GM19240 (cell line): ENCODE data around the gene IL32.
A peak's percentile ranks its signal among the peaks of the same experiment; 100 is the strongest.
"Not testable (repeated sequence)": the region's sequence is repeated elsewhere in the genome, so short reads cannot be mapped to it uniquely, and the experiment has no call there.

Source experiments
- DNase-seq: peaks from one replicate; pipeline ENCODE4 v3.0.0; 2011; ENCODE audit warnings: low spot score; ENCODE audit not compliant: insufficient read length

The IL32 gene

GRCh38 chr16:3051009-3051408, 14.4 kb upstream of the IL32 start:
- DNase-seq: no peak

DNA sequence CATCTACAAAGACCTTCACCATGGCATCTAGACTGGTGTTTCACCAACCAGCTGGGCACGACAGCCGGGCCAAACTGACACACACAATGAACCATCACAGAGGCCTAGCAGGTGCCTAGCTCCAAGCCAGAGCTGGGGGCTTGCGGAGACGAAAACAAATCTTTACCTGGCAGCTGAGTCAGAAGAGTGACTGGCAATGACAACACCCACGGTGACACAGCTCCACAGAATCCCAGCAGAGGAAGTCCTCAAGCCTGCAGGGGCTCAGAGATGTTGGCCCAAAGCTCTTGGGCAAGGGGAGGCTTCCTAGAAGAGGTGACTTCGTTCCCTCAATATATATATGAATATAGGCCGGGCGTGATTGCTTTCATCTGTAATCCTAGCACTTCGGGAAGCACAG, 13.9 kb upstream of the IL32 start:
- DNase-seq: no peak

DNA sequence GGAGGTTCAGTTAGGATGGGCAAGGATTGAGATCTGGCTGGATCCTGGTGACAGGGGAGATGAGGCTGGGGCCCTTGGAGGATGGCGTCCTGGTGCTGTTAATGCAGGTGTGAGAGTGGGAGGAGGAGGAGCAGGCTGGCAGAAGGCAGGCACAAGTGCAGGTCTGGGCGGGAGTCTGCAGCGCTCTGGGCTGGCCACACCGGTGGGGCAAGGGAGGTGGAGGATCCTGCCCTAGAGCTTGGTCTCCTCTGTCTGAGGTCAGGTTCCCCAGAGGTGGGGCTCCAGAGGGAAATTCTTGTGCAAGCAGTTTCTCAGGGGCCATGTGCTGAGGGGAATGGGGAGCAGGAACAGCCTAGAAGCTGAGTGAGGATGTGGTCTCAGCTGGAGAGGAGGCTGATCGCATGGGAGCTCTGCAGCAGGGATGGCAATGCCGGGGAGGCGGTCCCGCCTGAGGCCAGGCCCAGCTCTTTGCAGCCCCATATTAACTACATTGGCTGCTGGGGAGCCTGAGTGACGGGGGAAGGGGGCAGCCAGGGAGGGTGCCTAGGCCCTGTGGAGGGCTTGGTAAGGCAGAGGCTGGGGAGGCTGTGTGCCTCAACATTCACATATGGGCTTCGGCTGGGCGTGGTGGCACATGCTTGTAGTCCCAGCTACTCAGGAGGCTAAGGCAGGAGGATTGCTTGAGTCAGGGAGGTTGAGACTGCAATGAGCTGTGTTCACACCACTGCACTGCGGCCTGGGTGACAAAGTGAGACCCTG, 12.7 kb upstream of the IL32 start:
- DNase-seq: not testable (repeated sequence)

- not testable (repeated sequence) for DNase-seq
Measured at GRCh38 chr16:3053330-3053710, 12.1 kb upstream of the IL32 start.

DNA sequence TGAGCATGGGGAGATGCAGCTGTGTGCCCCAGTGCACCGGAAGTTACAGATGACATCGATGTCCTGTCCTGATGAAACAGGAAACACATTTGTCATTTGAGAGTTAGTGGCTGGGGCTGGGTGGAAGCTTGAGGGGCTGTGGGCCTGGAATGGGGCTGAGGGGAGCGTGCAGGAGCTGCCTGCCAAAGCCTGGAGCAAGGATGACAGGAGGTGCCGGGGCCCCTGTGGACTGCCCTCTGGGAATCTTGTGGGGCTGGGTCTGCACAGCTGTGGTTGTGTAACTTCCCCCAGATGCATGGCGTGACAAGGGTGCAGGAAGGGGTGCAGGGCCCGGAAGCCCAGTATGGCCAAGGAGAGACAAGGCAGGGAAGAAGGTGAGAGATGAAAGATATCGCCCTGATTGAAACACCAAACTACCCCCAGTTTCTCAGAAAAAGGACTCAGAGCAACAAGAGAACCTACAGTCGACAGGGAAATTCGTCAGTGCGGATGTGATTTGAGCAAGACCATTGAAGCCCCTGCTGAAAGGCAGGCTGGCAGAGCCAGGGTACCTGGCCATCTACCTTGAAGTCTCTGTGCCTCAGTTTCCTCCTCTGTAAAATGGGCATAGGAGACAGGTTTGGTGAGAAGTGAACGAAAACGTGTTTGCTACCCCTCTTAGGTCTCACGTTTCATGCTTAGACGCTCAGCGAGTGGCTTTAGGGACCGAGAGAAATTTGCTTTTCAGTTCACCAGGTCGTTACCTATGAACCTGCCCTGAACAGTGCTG, 10.3 kb upstream of the IL32 start:
- DNase-seq: no peak

DNA sequence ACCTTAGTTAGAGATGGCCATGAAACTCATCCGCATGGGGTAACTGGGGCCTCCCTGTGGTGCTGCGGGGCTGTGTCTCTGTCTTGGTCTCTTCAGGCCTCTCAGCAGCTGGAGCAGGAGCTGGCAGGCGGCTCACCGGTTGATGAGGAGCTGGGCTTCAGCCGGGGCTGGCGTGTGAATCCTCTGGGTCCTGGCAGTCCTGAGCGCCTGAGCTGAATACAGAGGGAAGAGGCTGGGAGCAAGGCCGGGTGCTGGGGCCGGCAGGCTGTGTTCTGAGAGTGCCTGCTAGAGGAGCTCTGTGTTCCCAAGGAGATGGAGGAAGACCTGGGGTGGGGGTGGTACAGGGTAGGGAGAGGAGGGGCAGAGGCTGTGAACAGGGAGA, 9.7 kb upstream of the IL32 start:
- DNase-seq: not testable (repeated sequence)

GRCh38 chr16:3056336-3057180, 8.9 kb upstream of the IL32 start:
- no peak for DNase-seq

DNA sequence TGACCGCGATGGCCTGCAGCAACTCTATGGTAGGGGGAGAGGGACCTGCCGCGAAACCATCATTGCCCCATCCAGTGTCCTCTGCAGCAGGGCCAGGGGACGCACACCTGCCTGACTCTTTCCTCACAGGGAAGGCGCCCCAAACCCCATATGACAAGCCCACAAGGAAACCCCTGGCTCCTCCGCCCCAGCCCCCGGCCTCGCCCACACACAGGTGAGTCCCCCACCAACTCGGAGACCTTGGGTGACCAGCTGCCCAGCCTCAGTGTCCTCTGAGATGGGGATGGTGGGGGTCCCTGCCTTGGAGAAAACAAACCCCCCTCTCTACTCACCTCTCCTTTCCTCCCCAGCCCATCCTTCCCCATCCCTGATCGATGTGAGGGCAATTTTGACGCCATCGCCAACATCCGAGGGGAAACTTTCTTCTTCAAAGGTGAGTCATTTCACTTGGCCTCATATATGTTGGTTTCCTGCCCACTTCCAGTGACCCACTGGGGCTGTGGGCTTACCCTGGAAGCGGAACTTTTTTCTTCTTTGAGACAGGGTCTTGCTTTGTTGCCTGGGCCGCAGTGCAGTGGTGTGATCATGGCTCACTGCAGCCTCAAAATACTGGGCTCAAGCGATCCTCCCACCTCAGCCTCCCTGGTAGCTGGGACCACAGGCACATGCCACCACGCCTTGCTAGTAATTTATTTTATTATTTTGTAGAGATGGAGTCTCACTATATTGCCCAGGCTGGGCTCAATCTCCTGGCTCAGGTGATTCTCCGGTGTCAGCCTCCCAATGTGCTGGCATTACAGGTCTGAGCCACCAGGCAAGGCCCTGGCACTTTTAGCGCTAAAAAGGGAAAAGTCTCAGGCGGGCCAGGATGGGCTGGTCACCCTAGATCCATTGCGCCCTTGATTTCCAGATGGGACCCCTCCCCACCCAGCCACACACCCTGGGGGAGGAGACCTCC, 8.0 kb upstream of the IL32 start:
- no peak for DNase-seq

DNA sequence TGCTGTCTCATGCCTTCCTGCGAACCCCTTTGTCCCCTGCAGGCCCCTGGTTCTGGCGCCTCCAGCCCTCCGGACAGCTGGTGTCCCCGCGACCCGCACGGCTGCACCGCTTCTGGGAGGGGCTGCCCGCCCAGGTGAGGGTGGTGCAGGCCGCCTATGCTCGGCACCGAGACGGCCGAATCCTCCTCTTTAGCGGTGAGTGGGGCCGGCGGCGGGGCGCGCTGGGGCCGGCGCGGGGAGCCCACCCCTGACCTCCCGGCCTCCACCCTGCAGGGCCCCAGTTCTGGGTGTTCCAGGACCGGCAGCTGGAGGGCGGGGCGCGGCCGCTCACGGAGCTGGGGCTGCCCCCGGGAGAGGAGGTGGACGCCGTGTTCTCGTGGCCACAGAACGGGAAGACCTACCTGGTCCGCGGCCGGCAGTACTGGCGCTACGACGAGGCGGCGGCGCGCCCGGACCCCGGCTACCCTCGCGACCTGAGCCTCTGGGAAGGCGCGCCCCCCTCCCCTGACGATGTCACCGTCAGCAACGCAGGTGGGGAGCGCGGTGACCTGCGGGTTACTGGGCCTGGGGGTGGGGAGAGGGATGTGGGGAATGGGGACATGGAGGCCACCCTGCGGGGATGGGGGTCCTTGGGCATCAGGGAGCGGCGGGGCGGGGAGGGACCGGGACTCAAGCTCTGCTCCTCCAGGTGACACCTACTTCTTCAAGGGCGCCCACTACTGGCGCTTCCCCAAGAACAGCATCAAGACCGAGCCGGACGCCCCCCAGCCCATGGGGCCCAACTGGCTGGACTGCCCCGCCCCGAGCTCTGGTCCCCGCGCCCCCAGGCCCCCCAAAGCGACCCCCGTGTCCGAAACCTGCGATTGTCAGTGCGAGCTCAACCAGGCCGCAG, 7.1 kb upstream of the IL32 start:
- DNase-seq: no peak

- DNase-seq: peak; percentile 91
Measured at GRCh38 chr16:3059041-3059722, 6.3 kb upstream of the IL32 start.

DNA sequence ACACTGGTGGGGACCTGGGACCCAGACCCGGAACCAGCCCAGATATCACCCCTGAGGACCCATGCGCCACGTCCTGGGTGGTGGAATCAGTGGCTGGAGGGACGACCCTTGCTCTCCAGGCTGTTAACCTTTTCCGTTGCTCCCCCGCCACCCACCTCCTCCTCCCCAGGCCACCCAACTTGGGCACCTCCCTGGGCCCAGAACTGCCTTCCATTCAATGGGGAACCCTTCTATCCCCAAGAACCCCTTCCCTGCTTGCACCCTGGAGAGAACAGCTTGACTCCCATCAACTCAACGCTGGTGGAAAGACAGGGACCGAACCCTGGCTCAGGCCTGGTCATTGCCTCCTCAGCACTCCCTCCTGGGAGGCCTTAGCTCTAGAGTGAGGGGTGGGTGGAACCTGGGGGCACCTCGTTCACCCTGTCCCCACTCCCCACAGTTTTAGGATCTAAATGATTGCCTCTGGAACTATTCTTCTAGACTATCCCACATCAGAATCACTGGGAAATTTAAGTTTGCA, 5.7 kb upstream of the IL32 start:
- no peak for DNase-seq

DNA sequence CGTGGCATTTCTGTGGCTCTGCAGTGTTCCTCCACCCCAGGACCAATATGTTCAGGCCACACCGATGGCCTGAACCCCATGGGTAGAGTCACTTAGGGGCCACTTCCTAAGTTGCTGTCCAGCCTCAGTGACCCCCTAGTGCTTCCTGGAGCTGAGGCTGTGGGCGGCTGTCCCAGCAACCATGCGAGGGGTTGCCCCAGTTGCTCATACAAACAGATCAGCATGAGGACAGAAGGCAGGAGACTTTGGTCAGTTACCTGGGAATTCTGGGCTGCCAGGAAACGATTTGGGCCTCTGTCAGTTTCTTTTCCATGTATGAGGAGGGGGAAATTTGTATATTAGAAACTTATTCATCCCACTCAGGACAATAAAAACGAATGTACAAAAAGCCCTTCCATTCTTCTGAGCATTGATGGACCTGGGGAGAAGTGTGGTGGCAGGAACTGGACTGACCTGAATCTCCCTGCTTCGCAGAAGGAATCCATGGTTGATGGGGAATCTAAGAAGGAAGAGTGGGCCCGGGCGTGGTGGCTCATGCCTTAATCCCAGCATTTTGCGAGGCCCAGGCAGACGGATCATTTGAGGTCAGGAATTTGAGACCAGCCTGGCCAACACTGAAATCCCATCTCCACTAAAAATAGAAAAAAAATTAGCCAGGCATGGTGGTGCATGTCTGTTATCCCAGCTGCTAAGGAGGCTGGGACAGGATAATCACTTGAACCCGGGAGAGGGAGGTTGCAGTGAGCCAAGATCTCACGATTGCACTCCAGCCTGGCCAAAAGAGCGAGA, 4.9 kb upstream of the IL32 start:
- DNase-seq: no peak

DNA sequence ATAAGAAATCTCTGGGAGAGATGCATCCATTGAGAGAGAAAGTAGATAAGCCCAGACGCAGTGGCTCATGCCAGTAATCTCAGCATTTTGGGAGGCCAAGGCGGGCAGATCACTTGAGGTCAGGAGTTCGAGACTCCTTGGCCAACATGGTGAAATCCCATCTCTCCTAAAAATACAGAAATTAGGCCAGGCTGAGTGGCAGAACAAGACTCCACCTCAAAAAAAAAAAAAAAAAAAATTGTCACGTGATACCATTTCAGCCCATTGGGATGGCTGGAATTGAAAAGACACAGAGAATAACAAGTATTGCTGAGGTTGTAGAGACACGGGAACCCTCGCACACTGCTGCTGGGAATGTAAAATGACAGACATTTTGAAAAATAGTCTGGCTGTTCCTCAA, 2.9 kb upstream of the IL32 start:
- no peak for DNase-seq

DNA sequence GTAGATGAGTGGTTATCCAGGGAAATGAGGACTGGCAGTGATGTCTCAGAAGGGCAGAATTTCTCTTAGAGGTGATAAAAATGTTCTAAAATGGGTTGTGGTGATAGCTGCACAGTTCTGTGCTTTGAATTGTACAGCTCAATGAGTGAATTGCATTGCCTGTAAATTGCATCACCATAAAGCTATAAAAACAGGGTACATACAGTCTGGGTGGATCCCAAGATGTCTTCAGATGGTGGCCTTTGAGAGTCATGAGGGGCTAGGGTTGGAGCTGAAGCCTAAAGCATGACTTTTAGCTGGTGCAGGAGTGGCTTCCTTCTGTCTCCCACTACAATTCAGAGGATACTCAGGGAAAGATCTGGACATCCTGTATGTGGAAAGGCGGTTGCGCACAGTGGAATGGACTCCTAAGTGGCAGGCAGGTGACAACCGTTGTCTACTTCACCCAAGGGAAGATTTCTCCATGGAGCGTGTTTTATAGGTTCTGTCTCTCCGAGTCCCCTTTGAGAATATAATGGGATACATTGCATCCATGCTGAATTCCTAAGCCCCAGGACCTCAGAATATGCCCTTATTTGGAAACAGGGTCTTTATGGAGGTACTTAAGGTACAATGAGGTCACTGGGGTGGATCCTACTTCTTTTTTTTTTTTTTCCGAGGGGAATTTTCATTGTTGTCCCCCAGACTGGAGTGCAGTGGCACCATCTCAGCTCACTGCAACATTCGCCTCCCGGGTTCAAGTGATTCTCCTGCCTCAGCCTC, 1.6 kb upstream of the IL32 start:
- DNase-seq: no peak

DNA sequence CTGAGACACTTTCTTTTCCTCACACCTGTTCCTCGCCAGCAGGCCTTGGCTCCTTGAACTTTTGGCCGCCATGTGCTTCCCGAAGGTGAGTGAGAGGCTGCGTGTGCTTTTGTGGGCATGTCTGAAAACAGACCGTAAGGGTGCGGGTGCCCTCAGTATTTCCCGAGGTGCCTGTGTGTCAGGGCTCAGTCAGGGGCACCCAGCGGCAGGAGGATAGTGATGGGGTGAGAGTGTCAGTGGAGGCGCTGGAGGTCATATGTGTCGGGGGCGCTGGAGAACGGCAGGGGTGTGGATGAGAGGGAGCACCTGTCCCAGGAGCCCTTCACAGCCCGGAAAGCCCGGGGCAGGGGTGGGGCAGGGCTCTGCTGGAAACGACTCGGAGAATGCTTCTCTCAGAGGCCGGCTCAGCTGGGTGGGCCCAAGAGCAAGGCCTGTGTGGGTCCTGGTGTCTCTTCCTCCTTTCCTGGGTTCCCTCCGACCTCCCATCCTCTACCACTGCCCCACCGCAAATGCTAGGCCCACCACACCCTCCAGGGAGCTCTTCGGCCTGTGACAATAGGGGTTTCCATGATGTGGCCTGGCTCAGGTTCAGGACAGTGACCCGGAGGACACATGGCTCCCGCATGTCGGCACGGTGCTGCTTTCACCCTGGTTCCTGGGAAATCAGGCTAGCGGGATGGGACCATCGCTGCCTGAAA, 451 bp downstream of the IL32 start:
- DNase-seq: no peak

DNA sequence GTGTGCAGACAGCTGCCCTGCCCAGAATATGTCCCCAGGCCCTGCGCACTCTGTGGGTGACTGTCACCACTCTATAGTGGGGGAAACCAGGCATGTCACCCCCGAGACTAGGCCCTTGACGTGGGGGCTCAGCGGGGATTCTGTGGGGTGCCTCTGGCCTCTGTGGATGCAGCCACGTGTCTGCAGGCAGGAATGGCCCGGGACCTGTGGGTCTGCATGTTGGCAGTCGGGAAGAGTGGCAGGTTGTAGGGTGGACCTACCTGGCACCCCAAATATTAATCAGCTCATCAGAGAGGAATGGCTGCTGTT, 954 bp downstream of the IL32 start:
- no peak for DNase-seq

- DNase-seq: no peak
Measured at GRCh38 chr16:3068487-3068886, 3.0 kb downstream of the IL32 start.
